Naive B cell (primary cell): ENCODE data around the gene C1QTNF12. TPM values are rescaled to one million over a fixed set of nuclear protein-coding genes. Genes with fewer than 3 reads are reported as not detected.

Experiments
- ATAC-seq, 2 donors: fragments of 150-1000 bp; cut with Tn5 transposase; 2 replicates each; pipeline ENCODE4 v1.10.0; 2021; ENCODE audit warnings: low read depth in 2 of 2, mild to moderate bottlenecking in 2 of 2, moderate library complexity in 2 of 2
- DNase-seq: peaks from one replicate; pipeline ENCODE4 v3.0.0; 2022
- H3K27ac Mint-ChIP-seq, 6 donors: one replicate each; pipeline ENCODE4 v1.8.0; 2020 to 2022; ENCODE audit warnings: mild to moderate bottlenecking in 6 of 6, mixed read lengths in 6 of 6, moderate library complexity in 5 of 6, inconsistent platforms in 2 of 6
- H3K27me3 Mint-ChIP-seq, 3 donors: one replicate each; pipeline ENCODE4 v1.8.0; 2021 to 2022; ENCODE audit warnings: mixed read lengths in 3 of 3, mild to moderate bottlenecking in 1 of 3
- H3K36me3 Mint-ChIP-seq, 2 donors: one replicate each; pipeline ENCODE4 v1.8.0; 2020 to 2022; ENCODE audit warnings: mixed read lengths in 2 of 2, inconsistent platforms in 1 of 2, mild to moderate bottlenecking in 1 of 2
- H3K4me1 Mint-ChIP-seq, 3 donors: one replicate each; pipeline ENCODE4 v1.8.0; 2020 to 2022; ENCODE audit warnings: mixed read lengths in 3 of 3, inconsistent platforms in 1 of 3, mild to moderate bottlenecking in 1 of 3, moderate library complexity in 1 of 3
- H3K4me3 Mint-ChIP-seq, 8 donors: one replicate each; pipeline ENCODE4 v1.8.0; 2020 to 2022; ENCODE audit warnings: mild to moderate bottlenecking in 8 of 8, mixed read lengths in 8 of 8, moderate library complexity in 8 of 8, inconsistent platforms in 2 of 8
- H3K9me3 Mint-ChIP-seq, 7 donors: one replicate each; pipeline ENCODE4 v1.8.0; 2020 to 2022; ENCODE audit warnings: mixed read lengths in 7 of 7, mild to moderate bottlenecking in 5 of 7, inconsistent platforms in 2 of 7, moderate library complexity in 1 of 7
- polyA plus RNA-seq, 6 donors: library from polyadenylated mRNA; unstranded; fragments of 300-500 nt; fragmentation: Illumina TruSeq; gene quantifications; one replicate each; pipeline ENCODE4 v1.2.3, GENCODE V29; 2021; ENCODE audit warnings: low read depth in 6 of 6

C1QTNF12 gene
- polyA plus RNA-seq, 6 donors from 2014 or later, result not detected

DNA sequence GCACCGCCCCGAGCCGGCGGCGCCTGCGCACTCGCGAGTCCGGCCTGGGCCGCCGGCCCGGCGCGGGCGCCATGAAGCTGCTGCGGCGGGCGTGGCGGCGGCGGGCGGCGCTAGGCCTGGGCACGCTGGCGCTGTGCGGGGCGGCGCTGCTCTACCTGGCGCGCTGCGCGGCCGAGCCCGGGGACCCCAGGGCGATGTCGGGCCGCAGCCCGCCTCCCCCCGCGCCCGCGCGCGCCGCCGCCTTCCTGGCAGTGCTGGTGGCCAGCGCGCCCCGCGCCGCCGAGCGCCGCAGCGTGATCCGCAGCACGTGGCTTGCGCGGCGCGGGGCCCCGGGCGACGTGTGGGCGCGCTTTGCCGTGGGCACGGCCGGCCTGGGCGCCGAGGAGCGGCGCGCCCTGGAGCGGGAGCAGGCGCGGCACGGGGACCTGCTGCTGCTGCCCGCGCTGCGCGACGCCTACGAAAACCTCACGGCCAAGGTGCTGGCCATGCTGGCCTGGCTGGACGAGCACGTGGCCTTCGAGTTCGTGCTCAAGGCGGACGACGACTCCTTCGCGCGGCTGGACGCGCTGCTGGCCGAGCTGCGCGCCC lies 14.2 kb downstream of the C1QTNF12 start, which contains the start of gene B3GALT6:
TSS of gene B3GALT6 (plus strand) at position 30 of the 588 bp plus-strand sequence. CDS start at position 72, 42 bp downstream.
- Mint-ChIP-seq H3K27me3 (no peaks in the 10 kb centered on the region), H3K4me1 (peaks cover 19 to 29% (median 29%) of the 10 kb centered on the region in 3 donors), H3K36me3 (no peaks in the 10 kb centered on the region), H3K4me3 (peak within 1 kb of the TSS; percentile 84 to 96 (median 93)), H3K27ac (peak within 1 kb of the TSS; percentile 78 to 93 (median 87)), H3K9me3 (no peaks in the 10 kb centered on the region)
- DNase-seq (no peak), ATAC-seq (no peak)

DNA sequence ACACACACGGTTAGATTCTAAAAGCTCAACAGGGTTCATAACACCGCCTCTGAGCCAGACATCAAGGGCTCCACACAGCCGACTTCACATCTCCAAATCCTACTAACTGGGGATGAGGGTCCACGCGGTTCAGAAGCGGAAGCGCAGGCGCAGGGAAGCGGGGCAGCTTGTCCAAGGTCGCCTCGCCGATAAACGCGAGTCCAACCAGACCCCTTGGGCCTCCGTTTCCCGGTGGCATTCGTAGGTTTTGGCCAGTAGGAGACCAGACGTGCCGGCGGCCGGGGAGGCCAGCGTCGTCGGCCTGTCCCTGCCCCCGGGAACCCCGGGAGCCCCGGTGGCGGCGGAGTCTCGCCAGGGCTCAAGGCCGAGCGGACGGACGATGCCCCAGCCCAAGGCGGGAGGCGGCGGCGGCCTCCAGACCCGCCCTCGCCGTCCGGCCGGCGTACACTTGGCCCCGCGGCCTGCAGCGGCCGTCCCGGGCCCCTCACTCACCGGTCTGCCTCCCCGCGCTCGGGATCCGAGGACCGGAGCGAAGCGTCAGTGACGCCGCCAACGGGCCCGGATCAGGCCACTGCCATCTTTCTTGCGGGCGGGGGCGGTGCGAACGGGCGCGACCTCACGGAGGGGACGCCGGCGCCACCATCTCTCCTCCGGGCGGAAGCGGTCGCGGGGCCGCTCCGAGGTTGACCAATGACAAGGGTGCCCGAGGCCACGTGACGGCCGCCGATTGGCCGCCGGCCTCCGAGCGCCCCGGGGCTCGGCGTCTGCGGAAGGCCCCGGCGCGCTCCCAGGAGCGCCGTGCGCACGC lies 14.9 kb downstream of the C1QTNF12 start, which contains the start of gene SDF4:
TSS of gene SDF4 (minus strand) at position 602 of the 808 bp plus-strand sequence. CDS start 3,229 bp downstream, outside the sequence.
- ATAC-seq (peak; percentile 95 to 97), DNase-seq (peak; percentile 97)
- Mint-ChIP-seq H3K27ac (peak within 1 kb of the TSS; percentile 78 to 93 (median 87)), H3K9me3 (no peaks in the 10 kb centered on the region), H3K4me3 (peak within 1 kb of the TSS; percentile 84 to 96 (median 93)), H3K27me3 (no peaks in the 10 kb centered on the region), H3K36me3 (no peaks in the 10 kb centered on the region), H3K4me1 (peaks cover 19 to 29% (median 29%) of the 10 kb centered on the region in 3 donors)

DNA sequence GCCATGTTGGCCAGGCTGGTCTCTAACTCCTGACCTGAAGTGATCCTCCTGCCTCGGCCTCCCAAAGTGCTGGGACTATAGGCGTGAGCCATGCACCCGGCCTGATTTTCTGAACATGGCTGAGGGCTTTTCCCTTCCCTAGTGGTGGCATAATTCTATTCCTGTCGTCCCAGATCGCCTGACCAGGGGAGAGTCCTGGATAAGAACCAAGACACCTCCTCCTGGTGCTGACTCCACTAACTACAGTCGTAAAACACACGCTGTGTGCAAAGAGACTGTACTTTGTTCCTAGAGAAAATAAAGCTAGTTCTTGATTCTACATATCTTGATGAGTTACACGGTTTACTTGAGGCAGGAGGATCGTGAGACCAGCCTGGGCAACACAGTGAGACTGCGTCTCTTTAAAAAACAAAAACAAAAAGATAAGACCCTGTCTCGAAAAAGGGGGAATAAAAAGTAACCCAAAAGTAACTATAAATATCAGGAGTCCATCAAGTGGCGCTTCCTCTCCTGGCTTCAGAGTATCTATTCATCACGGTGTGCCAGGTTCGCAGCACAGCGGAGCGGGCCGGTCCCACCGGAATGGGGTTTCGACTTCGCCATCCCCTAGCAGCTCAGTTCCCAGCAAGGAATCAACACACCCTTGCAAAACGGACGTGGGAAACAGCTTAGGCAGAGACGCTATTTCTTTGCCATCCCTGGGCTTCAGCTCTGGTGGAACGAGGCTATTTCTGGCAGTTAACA lies 15.7 kb downstream of the C1QTNF12 start:
- DNase-seq (no peak), ATAC-seq (no peak)
- Mint-ChIP-seq H3K4me3 (peak overlapping the region; percentile 84 to 96 (median 93)), H3K9me3 (no peaks in the 10 kb centered on the region), H3K27ac (peak overlapping the region; percentile 24 to 93 (median 86)), H3K4me1 (peaks cover 19 to 34% (median 31%) of the 10 kb centered on the region in 3 donors), H3K36me3 (no peaks in the 10 kb centered on the region), H3K27me3 (no peaks in the 10 kb centered on the region)

DNA sequence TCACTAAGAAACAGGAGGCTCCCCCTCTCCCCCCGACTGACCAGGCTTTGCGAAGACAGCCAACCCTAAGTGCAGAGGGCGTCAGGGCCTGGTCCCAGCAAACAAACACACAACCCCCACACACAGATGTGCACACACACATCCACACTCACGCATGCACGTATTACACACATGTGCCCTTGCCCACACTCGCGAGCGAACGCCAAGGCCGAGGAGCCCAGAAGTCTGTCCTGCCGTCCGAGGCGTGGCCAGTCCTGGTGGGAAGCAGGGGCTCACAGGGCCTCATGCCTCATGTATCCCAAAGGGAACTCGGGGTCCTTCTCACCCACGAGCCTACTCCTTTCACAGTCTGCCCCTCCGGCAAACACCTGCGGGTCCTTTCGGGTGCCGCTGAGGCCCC lies 16.8 kb downstream of the C1QTNF12 start:
- Mint-ChIP-seq H3K27ac (peak overlapping the region in 2 of 6 donors; percentile 33 to 91), H3K27me3 (no peaks in the 10 kb centered on the region), H3K36me3 (no peaks in the 10 kb centered on the region), H3K9me3 (no peaks in the 10 kb centered on the region), H3K4me3 (peak overlapping the region in 6 of 8 donors; percentile 16 to 96 (median 76)), H3K4me1 (peaks cover 25 to 37% (median 35%) of the 10 kb centered on the region in 3 donors)
- DNase-seq, result no peak
- ATAC-seq, result no peak

DNA sequence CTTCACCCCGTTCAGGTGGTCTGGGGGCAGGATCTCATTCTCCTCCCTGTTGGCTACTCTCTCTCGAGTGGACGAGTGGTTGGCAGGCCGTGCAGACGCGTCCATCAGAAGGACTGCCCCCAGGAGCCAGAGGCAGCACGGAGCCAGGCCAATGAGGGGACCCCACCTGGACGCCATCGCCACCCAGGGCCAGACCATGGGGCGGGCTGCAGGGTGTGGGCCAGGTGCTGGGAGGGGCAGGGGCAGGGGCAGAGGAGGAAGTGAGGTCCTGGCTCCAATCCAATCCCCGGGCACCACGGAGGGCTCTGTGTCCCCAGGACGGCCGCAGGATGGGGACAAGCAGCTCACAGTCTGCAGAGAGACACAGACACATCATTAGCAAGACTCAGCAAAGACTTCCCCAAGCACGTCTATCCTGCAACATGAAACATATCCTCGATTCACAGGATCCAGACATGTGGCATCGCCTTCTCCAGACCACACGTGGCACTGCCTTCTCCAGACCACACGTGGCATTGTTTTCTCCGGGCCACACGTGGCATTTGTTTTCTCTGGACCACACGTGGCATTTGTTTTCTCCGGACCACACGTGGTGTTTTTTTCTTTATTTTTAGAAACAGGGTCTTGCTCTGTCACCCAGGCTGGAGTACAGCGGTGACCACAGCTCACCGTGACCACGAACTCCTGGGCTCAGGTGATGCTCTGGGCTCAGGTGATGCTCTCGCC lies 17.8 kb downstream of the C1QTNF12 start:
- ATAC-seq (no peak), DNase-seq (no peak)
- Mint-ChIP-seq H3K4me1 (peaks cover 24 to 36% (median 25%) of the 10 kb centered on the region in 3 donors), H3K27ac (peak overlapping the region in 1 of 6 donors; percentile 63), H3K9me3 (no peaks in the 10 kb centered on the region), H3K4me3 (peak overlapping the region in 1 of 8 donors; percentile 96), H3K27me3 (no peaks in the 10 kb centered on the region), H3K36me3 (no peaks in the 10 kb centered on the region)

DNA sequence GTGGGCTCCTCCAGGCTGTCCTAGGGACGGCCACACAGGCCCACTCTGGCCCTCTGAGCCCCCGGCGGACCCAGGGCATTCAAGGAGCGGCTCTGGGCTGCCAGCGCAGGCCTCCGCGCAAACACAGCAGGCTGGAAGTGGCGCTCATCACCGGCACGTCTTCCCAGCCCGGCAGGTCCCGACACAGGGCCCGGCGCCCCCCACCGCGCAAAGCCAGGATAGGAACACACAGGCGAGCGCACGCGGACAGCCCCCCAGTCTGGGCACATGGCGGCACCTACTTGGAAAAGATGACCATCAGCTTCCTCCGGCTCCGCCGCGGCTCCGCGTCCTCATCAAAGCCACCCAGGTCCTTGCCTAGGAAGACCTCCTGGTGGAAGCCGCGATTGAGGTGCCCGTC lies 18.3 kb downstream of the C1QTNF12 start:
- H3K36me3 Mint-ChIP-seq, result peaks cover 0 to 3% of the 10 kb centered on the region in 2 donors

DNA sequence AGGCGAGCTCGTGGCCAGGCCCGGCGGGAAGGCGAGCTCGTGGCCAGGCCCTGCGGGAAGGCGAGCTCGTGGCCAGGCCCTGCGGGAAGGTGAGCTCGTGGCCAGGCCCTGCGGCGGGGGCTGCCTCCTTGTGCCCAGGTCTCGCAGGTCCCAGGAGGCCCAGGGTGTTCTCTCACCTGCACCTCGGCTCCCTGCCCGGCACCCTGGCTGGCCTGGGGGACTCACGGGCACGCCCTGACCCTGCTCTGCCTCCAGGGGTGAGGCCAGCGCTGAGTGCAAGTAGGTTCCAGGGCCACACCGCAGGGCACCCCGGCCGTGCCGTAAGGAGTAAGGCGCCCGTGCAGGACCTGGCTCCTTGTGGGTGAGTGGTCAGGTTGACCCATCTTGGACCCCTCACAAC lies 19.1 kb downstream of the C1QTNF12 start:
- no peak for ATAC-seq
- H3K4me1 Mint-ChIP-seq, result peaks cover 20 to 44% (median 23%) of the 10 kb centered on the region in 3 donors
- no peak overlapping the region for H3K27ac Mint-ChIP-seq
- no peak for DNase-seq
- H3K36me3 Mint-ChIP-seq, result peaks cover 0 to 8% of the 10 kb centered on the region in 2 donors
- no peak overlapping the region for H3K4me3 Mint-ChIP-seq
- no peaks in the 10 kb centered on the region for H3K9me3 Mint-ChIP-seq
- H3K27me3 Mint-ChIP-seq, result no peaks in the 10 kb centered on the region

More for the DNA sequence above, 18.3 kb downstream of the C1QTNF12 start:
- ATAC-seq (no peak), DNase-seq (no peak)
- H3K9me3 Mint-ChIP-seq, result no peaks in the 10 kb centered on the region
- H3K27me3 Mint-ChIP-seq, result no peaks in the 10 kb centered on the region
- H3K27ac Mint-ChIP-seq, result no peak overlapping the region
- H3K4me3 Mint-ChIP-seq, result no peak overlapping the region
- peaks cover 20 to 38% (median 21%) of the 10 kb centered on the region in 3 donors for H3K4me1 Mint-ChIP-seq

DNA sequence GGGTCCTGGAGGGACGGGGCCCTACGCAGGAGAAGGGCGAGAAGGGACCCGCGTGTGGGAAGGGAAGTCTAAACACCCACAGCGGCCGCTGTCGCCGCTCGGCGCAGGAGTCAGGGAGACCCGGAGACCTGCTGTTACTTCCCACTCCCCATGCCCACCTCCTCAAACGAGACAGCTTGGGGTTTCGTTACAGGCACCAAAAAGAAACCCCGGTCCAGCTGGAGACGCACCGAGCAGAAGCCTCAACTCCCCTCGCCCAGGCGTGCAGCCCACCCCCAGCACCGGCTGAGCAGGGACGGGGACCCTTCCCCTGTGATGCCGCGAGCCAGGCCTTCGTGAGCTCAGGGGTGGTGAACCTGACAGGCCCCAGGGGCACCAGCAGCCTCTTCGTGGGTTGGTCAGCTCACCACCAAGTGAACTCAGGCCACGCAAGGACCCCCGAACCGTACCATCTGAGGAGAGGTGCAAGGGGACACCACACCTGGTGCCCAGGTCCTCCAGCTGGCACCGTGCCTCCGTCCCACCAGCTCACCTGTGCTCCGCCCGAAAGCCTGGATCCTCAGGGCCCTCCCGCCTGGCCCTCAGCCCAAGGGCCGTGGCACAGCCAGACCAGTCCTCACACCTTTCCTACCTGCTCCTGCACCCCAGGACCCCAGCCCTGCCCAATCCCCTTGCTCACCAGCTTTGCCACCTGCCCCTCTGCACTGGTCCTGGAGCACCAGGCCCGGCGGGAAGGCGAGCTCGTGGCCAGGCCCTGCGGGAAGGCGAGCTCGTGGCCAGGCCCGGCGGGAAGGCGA lies 19.8 kb downstream of the C1QTNF12 start:
- no peak for DNase-seq
- peaks cover 20 to 44% (median 23%) of the 10 kb centered on the region in 3 donors for H3K4me1 Mint-ChIP-seq
- ATAC-seq, result no peak

DNA sequence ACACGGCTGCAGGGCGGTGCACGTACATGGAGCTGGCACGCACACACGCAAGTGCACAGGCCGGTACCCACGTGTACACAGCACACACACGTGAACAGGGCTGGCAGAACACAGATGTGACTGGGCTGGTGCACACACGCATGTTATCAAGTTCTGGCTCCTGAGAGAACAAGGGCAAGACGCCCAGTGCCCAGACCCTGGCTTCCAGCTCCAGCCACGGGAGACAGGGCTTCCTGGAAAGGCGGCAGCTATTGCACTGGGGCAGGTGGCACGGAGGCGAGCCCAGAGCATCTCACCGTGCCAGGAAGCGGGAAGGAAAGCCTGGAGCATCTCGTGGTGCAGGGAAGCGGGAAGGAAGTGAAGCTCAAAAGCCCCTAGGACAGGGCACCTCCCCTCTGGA lies 20.6 kb downstream of the C1QTNF12 start:
- ATAC-seq (no peak), DNase-seq (no peak)
- Mint-ChIP-seq H3K9me3 (no peaks in the 10 kb centered on the region), H3K4me3 (peak overlapping the region in 2 of 8 donors; percentile 41 to 47), H3K4me1 (peaks cover 19 to 41% (median 20%) of the 10 kb centered on the region in 3 donors), H3K27ac (no peak overlapping the region), H3K36me3 (peaks cover 0 to 8% of the 10 kb centered on the region in 2 donors), H3K27me3 (no peaks in the 10 kb centered on the region)

More for the DNA sequence above, 19.8 kb downstream of the C1QTNF12 start:
- Mint-ChIP-seq H3K9me3 (no peaks in the 10 kb centered on the region), H3K27me3 (no peaks in the 10 kb centered on the region), H3K4me3 (no peak overlapping the region), H3K36me3 (peaks cover 0 to 8% of the 10 kb centered on the region in 2 donors), H3K27ac (no peak overlapping the region)

DNA sequence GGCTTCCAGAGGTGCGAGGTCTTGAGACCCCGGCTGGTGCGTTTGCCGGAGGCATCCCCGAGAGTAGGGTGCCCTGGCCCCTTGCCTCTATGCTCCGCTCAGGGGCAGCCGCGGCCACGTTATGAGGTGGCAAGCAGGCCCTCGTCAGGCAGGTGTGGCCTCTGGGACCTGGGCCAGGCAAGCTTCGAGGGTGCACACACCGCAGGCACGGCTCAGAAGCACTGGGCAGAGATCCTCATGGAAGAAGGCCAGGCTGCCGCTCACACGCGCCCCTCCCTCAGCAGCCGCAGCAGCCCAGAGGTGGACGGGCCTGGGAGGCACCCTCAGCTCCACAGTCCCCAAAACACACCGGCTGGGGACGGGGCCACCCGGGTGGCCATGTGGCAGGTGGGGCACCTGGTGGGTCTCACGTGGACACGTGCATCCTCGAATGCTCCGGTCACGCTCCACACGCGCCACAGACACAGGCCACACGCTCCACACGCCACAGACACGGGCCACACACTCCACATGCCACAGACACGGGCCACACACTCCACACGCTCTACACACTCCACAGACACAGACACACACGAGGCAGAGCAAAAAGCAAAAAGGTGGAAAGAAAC lies 21.2 kb downstream of the C1QTNF12 start:
- peaks cover 0 to 8% of the 10 kb centered on the region in 2 donors for H3K36me3 Mint-ChIP-seq
- peak overlapping the region in 1 of 8 donors; percentile 41 for H3K4me3 Mint-ChIP-seq
- H3K9me3 Mint-ChIP-seq, result no peaks in the 10 kb centered on the region
- ATAC-seq (no peak), DNase-seq (no peak)
- peaks cover 16 to 37% (median 16%) of the 10 kb centered on the region in 3 donors for H3K4me1 Mint-ChIP-seq
- no peaks in the 10 kb centered on the region for H3K27me3 Mint-ChIP-seq
- peak overlapping the region in 1 of 6 donors; percentile 15 for H3K27ac Mint-ChIP-seq

DNA sequence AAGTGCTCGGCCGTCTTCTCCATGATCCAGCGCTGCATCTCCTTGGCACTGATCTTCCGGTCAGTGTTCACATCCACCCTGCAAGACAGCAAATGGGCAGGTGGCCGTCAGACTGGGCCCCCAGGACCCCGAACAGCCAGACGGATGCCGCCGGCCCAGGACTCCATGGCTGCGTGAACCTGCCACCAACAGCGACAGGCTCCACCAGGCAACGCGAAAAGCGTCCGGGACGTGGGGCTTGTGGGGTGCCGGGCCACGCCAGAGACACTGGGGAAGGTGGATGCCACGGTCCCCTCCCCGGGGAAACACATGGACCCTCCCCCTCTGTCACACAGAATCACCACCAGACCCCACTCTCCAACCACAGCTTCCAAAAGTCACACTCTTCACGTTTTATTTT lies 22.6 kb downstream of the C1QTNF12 start:
- no peak for DNase-seq
- ATAC-seq, result no peak
- Mint-ChIP-seq H3K9me3 (no peaks in the 10 kb centered on the region), H3K27me3 (no peaks in the 10 kb centered on the region), H3K27ac (no peak overlapping the region), H3K4me1 (peaks cover 8 to 25% (median 10%) of the 10 kb centered on the region in 3 donors), H3K4me3 (no peak overlapping the region), H3K36me3 (peaks cover 0 to 8% of the 10 kb centered on the region in 2 donors)

DNA sequence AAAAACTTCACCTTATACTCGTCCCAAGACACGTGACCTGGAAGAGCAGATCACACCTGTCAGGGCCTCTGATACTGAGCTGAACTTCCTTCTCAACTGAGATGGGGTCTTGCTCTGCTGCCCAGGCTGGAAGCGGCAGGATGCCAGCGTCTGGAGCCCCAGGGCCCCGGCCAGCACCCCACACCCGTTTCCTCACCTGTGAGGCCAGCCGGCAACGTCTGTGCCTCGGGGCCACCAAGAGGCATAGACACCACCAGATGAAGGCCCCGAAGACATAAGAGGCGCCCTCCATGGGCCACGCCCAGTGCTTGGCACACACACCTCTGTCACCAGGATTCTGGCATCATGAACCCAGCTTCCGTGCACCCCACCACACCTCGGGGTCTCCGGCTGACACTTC lies 23.2 kb downstream of the C1QTNF12 start:
- Mint-ChIP-seq H3K4me1 (peaks cover 10 to 25% (median 10%) of the 10 kb centered on the region in 3 donors), H3K27ac (peak overlapping the region in 1 of 6 donors; percentile 95), H3K9me3 (no peaks in the 10 kb centered on the region), H3K36me3 (peaks cover 0 to 8% of the 10 kb centered on the region in 2 donors), H3K27me3 (no peaks in the 10 kb centered on the region), H3K4me3 (no peak overlapping the region)
- no peak for DNase-seq
- no peak for ATAC-seq
